ENCODE data around the gene RCAN2. TPM values are rescaled to one million over a fixed set of nuclear protein-coding genes. Genes with fewer than 3 reads are reported as not detected.

The RCAN2 gene
- total RNA-seq, 1 experiment from 2014 or later = not detected

DNA sequence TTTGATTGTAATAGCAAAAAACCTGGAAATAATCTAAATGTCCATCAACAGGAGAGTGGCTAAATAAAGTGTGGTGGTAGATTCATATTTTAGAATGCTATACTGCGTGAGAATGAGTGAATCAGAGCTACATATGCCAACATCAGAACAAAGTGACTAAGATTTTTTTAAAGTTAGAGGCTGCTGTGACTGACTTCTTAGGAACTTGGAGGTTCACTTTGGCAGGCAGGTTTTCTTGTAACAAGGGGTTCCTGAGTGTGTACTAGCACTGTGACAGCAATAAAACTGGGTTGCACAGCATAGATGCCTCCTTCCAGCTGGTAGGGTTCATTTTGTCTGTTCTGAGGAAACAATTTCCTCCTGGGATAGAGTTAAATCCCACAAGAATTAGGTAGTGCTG is 245.2 kb downstream of the RCAN2 start:
- H3K4me3 ChIP-seq (ENCODE audit: low read depth, low read length, poor library complexity, severe bottlenecking) = no peak overlapping the region
- no peaks in the 10 kb centered on the region for H3K4me1 ChIP-seq (ENCODE audit: insufficient read depth, low read length, poor library complexity, severe bottlenecking)
- ChIA-PET POLR2A (ENCODE audit: low non-redundant PET) (no interaction called here), CTCF (no interaction called here)
- no TSS peak for BruUV-seq (replicated peaks)
- DNase-seq (ENCODE audit: low spot score) = no peak
- H3K9me3 ChIP-seq (ENCODE audit: low read depth, low read length, poor library complexity, severe bottlenecking) = no peaks in the 10 kb centered on the region
- H3K36me3 ChIP-seq (ENCODE audit: insufficient read depth, low read length, poor library complexity, severe bottlenecking) = no peaks in the 10 kb centered on the region
- intact Hi-C loops (cut with micrococcal nuclease; ENCODE audit: unreplicated experiment) = no loop called here
- peaks cover 25% of the 10 kb centered on the region for H3K27me3 ChIP-seq (replicated peaks; ENCODE audit: insufficient read depth, low read depth, low read length, poor library complexity)
- TF ChIP-seq EZH2 (IDR thresholded peaks at IDR 0.05; ENCODE audit: borderline replicate concordance, low read depth, low read length, poor library complexity, severe bottlenecking) (no peak), CTCF (conservative IDR thresholded peaks at IDR 0.05; ENCODE audit: low read depth, low read length) (no peak)
- H3K27ac ChIP-seq (ENCODE audit: low read depth, low read length, poor library complexity, severe bottlenecking) = no peak overlapping the region

DNA sequence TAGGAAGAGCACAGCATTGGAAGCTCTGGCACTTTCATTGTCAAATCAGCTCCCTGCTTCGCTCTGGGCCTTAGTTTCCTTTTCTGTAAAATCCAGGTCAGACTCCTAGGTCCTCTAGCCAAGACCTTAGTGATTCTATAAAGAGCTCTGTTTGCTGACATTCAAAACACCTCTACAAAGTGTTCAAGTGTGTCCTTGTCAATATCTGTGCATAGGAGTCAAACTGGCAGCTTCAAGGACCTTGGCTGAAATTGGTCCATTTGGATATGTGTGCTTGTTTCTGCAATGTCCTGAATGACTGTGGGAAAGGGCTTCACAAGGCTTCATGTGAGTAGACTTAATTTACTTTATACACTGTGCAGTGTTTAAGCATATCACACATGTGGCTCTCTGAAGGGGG is 246.6 kb downstream of the RCAN2 start:
- TF ChIP-seq EZH2 (IDR thresholded peaks at IDR 0.05; ENCODE audit: borderline replicate concordance, low read depth, low read length, poor library complexity, severe bottlenecking) (no peak), CTCF (conservative IDR thresholded peaks at IDR 0.05; ENCODE audit: low read depth, low read length) (no peak)
- no peaks in the 10 kb centered on the region for H3K4me1 ChIP-seq (ENCODE audit: insufficient read depth, low read length, poor library complexity, severe bottlenecking)
- intact Hi-C loops (cut with micrococcal nuclease; ENCODE audit: unreplicated experiment) = no loop called here
- BruUV-seq (replicated peaks) = no TSS peak
- no peak overlapping the region for H3K27ac ChIP-seq (ENCODE audit: low read depth, low read length, poor library complexity, severe bottlenecking)
- no peak overlapping the region for H3K4me3 ChIP-seq (ENCODE audit: low read depth, low read length, poor library complexity, severe bottlenecking)
- DNase-seq (ENCODE audit: low spot score) = no peak
- H3K36me3 ChIP-seq (ENCODE audit: insufficient read depth, low read length, poor library complexity, severe bottlenecking) = no peaks in the 10 kb centered on the region
- no peaks in the 10 kb centered on the region for H3K9me3 ChIP-seq (ENCODE audit: low read depth, low read length, poor library complexity, severe bottlenecking)
- ChIA-PET CTCF (no interaction called here), POLR2A (ENCODE audit: low non-redundant PET) (no interaction called here)
- peaks cover 24% of the 10 kb centered on the region for H3K27me3 ChIP-seq (replicated peaks; ENCODE audit: insufficient read depth, low read depth, low read length, poor library complexity)

- Histone ChIP-seq H3K9me3 (ENCODE audit: low read depth, low read length, poor library complexity, severe bottlenecking) (no peaks in the 10 kb centered on the region), H3K36me3 (ENCODE audit: insufficient read depth, low read length, poor library complexity, severe bottlenecking) (no peaks in the 10 kb centered on the region), H3K4me1 (ENCODE audit: insufficient read depth, low read length, poor library complexity, severe bottlenecking) (no peaks in the 10 kb centered on the region), H3K4me3 (ENCODE audit: low read depth, low read length, poor library complexity, severe bottlenecking) (no peak overlapping the region), H3K27me3 (replicated peaks; ENCODE audit: insufficient read depth, low read depth, low read length, poor library complexity) (peaks cover 26% of the 10 kb centered on the region), H3K27ac (ENCODE audit: low read depth, low read length, poor library complexity, severe bottlenecking) (no peak overlapping the region)
- intact Hi-C loops (cut with micrococcal nuclease; ENCODE audit: unreplicated experiment) = no loop called here
- POLR2A ChIA-PET (ENCODE audit: low non-redundant PET) = no interaction called here
- CTCF ChIA-PET = interaction anchor here (0.6 kb wide), 1 partner anchor 1616 kb away, joined by 3 read pairs; no protein-coding TSS in a partner anchor
- no peak for DNase-seq (ENCODE audit: low spot score)
- TF ChIP-seq CTCF (conservative IDR thresholded peaks at IDR 0.05; ENCODE audit: low read depth, low read length) = no peak
- TF ChIP-seq EZH2 (IDR thresholded peaks at IDR 0.05; ENCODE audit: borderline replicate concordance, low read depth, low read length, poor library complexity, severe bottlenecking) = no peak
- BruUV-seq (replicated peaks) = no TSS peak
These were observed 247.5 kb downstream of the RCAN2 start for GRCh38 chr6:46243754-46244153.

All from A673 (cell line).